SIG-M5 treated with dmso at 0.1 percent for 504 hours (cell line): Measurements from ENCODE around the gene ZNF804B.
"Not testable (repeated sequence)": the region's sequence is repeated elsewhere in the genome, so short reads cannot be mapped to it uniquely, and the experiment has no call there.

Experiments used
- DNase-seq: peaks from one replicate; lab custom pipeline; 2025; ENCODE audit not compliant: unreplicated experiment; lab: John Stamatoyannopoulos, UW

The ZNF804B gene

GRCh38 chr7:89073776-89074175, 314.3 kb downstream of the ZNF804B start:
- no peak for DNase-seq

GRCh38 chr7:89077992-89078391, 318.5 kb downstream of the ZNF804B start:
- DNase-seq: no peak

GRCh38 chr7:89085580-89085979, 326.1 kb downstream of the ZNF804B start:
- DNase-seq: no peak

- no peak for DNase-seq
Measured at GRCh38 chr7:89091550-89091949, 332.1 kb downstream of the ZNF804B start.

- DNase-seq: no peak
Measured at GRCh38 chr7:89094269-89094668, 334.8 kb downstream of the ZNF804B start.

GRCh38 chr7:89103564-89103963, 344.1 kb downstream of the ZNF804B start:
- DNase-seq: no peak

- DNase-seq: no peak
Measured at GRCh38 chr7:89104748-89105685, 345.5 kb downstream of the ZNF804B start.

- no peak for DNase-seq
Measured at GRCh38 chr7:89123871-89124270, 364.4 kb downstream of the ZNF804B start.

GRCh38 chr7:89129600-89130375, 370.3 kb downstream of the ZNF804B start:
- DNase-seq: no peak

- no peak for DNase-seq
Measured at GRCh38 chr7:89133357-89133756, 373.9 kb downstream of the ZNF804B start.

- DNase-seq: no peak
Measured at GRCh38 chr7:89133819-89134218, 374.3 kb downstream of the ZNF804B start.

GRCh38 chr7:89145801-89146200, 386.3 kb downstream of the ZNF804B start:
- no peak for DNase-seq

- no peak for DNase-seq
Measured at GRCh38 chr7:89160107-89160506, 400.6 kb downstream of the ZNF804B start.

- no peak for DNase-seq
Measured at GRCh38 chr7:89165421-89165820, 405.9 kb downstream of the ZNF804B start.

GRCh38 chr7:89170628-89171027, 411.1 kb downstream of the ZNF804B start:
- DNase-seq: no peak

GRCh38 chr7:89182116-89182515, 422.6 kb downstream of the ZNF804B start:
- no peak for DNase-seq

GRCh38 chr7:89183712-89184111, 424.2 kb downstream of the ZNF804B start:
- DNase-seq: no peak

- no peak for DNase-seq
Measured at GRCh38 chr7:89200758-89201157, 441.3 kb downstream of the ZNF804B start.

- DNase-seq: no peak
Measured at GRCh38 chr7:89223900-89224395, 464.4 kb downstream of the ZNF804B start.

- DNase-seq: not testable (repeated sequence)
Measured at GRCh38 chr7:89228688-89229171, 469.2 kb downstream of the ZNF804B start.

- no peak for DNase-seq
Measured at GRCh38 chr7:89238156-89238555, 478.7 kb downstream of the ZNF804B start.

- DNase-seq: no peak
Measured at GRCh38 chr7:89246196-89246595, 486.7 kb downstream of the ZNF804B start.
